Body of pancreas (tissue), 4 donors: ENCODE measurements around the gene CANT1.

Experiments used
- POLR2A ChIP-seq, 3 donors: fragments of 450-650 bp; IDR thresholded peaks; one replicate each; pipeline ENCODE4 v1.6.1; 2016; ENCODE audit warnings: antibody characterized with exemption in 3 of 3, mild to moderate bottlenecking in 2 of 3
- TF ChIP-seq, protein P1 (sequence below), 7 experiments: fragments of 450-650 bp in 4 of 7; fragments of 200-600 bp in 3 of 7; sonication (generic) in 3 of 7; IDR thresholded peaks; one replicate each; pipeline ENCODE4 v1.5.1; 2016 to 2019; ENCODE audit warnings: antibody characterized with exemption in 7 of 7

DNA sequence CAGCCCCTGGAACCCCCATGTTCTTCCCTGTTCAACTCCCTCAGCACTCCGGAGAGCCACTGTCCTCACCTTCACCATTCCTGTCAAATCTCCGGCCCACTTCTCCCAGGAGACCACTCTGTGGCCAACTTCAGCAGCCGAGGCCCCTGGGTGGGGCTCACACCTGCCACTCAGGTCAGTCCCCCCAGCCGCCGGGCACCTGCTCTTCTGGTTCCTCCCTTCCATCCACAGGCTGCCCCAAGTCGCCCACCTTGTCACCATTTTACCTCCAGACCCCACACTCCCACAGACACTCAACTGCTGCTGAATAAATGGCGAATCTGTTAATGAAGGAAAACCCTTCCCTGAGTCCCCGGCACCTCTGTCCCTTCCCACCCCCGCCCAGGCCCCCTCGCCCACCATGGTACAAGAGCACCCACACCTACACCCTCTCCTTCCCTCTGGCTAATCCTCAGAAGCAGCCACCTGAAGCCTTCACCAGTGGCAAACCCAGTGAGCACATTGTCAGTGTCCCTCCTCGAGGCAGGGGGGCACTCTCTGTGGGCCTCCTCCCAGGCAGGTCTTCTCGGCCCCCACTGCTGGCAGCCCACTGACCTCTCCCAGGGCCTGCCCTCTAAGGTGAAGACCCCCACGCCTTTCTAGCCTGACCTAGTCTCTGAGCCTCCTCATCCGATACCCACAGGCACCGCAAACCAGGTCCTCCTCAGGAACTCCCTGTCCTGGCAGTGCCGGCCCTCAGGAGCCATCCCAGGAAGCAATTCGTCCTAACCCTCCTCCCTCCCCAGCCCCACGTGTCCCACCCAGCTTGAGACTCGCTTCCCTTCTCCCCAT is 8.2 kb downstream of the CANT1 start:
- TF ChIP-seq, protein P1, sequence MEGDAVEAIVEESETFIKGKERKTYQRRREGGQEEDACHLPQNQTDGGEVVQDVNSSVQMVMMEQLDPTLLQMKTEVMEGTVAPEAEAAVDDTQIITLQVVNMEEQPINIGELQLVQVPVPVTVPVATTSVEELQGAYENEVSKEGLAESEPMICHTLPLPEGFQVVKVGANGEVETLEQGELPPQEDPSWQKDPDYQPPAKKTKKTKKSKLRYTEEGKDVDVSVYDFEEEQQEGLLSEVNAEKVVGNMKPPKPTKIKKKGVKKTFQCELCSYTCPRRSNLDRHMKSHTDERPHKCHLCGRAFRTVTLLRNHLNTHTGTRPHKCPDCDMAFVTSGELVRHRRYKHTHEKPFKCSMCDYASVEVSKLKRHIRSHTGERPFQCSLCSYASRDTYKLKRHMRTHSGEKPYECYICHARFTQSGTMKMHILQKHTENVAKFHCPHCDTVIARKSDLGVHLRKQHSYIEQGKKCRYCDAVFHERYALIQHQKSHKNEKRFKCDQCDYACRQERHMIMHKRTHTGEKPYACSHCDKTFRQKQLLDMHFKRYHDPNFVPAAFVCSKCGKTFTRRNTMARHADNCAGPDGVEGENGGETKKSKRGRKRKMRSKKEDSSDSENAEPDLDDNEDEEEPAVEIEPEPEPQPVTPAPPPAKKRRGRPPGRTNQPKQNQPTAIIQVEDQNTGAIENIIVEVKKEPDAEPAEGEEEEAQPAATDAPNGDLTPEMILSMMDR (IDR thresholded peaks at IDR 0.05), result no peak
- TF ChIP-seq POLR2A (IDR thresholded peaks at IDR 0.05), result no peak
